Heart left ventricle (tissue), 16 donors: Measurements from ENCODE around the gene CHST9. TPM values are rescaled to one million over a fixed set of nuclear protein-coding genes. Genes with fewer than 3 reads are reported as not detected.

Experiments used
- ATAC-seq, 4 donors: fragments of 200-7000 bp; cut with Tn5 transposase; one replicate each; pipeline ENCODE4 v1.9.1; 2020 to 2022; ENCODE audit warnings: moderate library complexity in 4 of 4, mild to moderate bottlenecking in 3 of 4, moderate number of reproducible peaks in 1 of 4
- DNase-seq, 5 donors: peaks; one replicate each; pipeline ENCODE4 v3.0.0-alpha.2; 2020
- H3K27ac ChIP-seq, 12 donors: fragments of 200-600 bp; sonication (generic) in 4 of 12; one replicate each; pipeline versions ENCODE4 v1.5.0 to v1.8.0; 2016 to 2022; ENCODE audit warnings: mild to moderate bottlenecking in 2 of 12
- H3K27me3 ChIP-seq, 9 donors: fragments of 200-600 bp; sonication (generic) in 2 of 9; one replicate each; pipeline versions ENCODE4 v1.5.1 to v1.8.0; 2016 to 2022; ENCODE audit warnings: mild to moderate bottlenecking in 3 of 9
- H3K36me3 ChIP-seq, 9 donors: fragments of 200-600 bp; sonication (generic) in 2 of 9; one replicate each; pipeline versions ENCODE4 v1.5.0 to v1.8.0; 2018 to 2022; ENCODE audit warnings: mild to moderate bottlenecking in 2 of 9
- H3K4me1 ChIP-seq, 12 donors: fragments of 200-600 bp; sonication (generic) in 4 of 12; one replicate each; pipeline versions ENCODE4 v1.5.0 to v1.8.0; 2016 to 2022; ENCODE audit warnings: mild to moderate bottlenecking in 3 of 12
- H3K4me3 ChIP-seq, 12 donors: fragments of 200-600 bp; sonication (generic) in 4 of 12; one replicate each; pipeline versions ENCODE4 v1.5.0 to v1.8.0; 2017 to 2022; ENCODE audit warnings: mild to moderate bottlenecking in 9 of 12, moderate library complexity in 4 of 12
- H3K9me3 ChIP-seq, 12 donors: fragments of 200-600 bp; sonication (generic) in 4 of 12; one replicate each; pipeline versions ENCODE4 v1.5.0 to v1.8.0; 2016 to 2022; ENCODE audit warnings: mild to moderate bottlenecking in 1 of 12
- CTCF ChIP-seq, 12 donors: fragments of 200-600 bp; sonication (generic) in 4 of 12; IDR thresholded peaks; one replicate each; pipeline versions ENCODE4 v1.5.0 to v1.8.0; 2018 to 2022; ENCODE audit warnings: antibody characterized with exemption in 12 of 12, mild to moderate bottlenecking in 5 of 12
- POLR2A ChIP-seq, 2 donors: fragments of 450-650 bp; IDR thresholded peaks; one replicate each; pipeline ENCODE4 v1.6.1; 2017; ENCODE audit warnings: antibody characterized with exemption in 2 of 2, mild to moderate bottlenecking in 2 of 2, moderate library complexity in 2 of 2
- WGBS, 4 donors: extraction: QIAGEN DNeasy Blood & Tissue Kit in 2 of 4; methylation state at CpG; one replicate each; pipeline versions ENCODE4 v1.1.5 to v1.1.7; 2013 to 2018; 5-methylcytosine and 5-hydroxymethylcytosine counted together
- intact Hi-C, 10 donors: fragments of 100-400 bp; cut with DNase I; formaldehyde crosslinking; loops; one replicate each; pipeline versions ENCODE4 v1.11.1 to v1.14.2; 2022
- polyA plus RNA-seq, 2 donors: library from polyadenylated mRNA; stranded (reverse); fragments of 200-250 nt; gene quantifications; one replicate each; pipeline ENCODE4 v1.2.3, GENCODE V29; 2013
- total RNA-seq, 9 donors: library from RNA; depleted of rRNA in 2 of 9; stranded (reverse); fragments of >200 nt in 2 of 9; fragmentation: NEBNext Ultra II Directional in 3 of 9; extraction: Animal tissue kit (Norgen Biotek cat#: 25700) in 3 of 9; gene quantifications; one replicate each; pipeline versions ENCODE4 v1.1.0 to v1.2.4, GENCODE V29; 2016 to 2023
- donor health status: ischemic (EF 13 %, LVEDD 7.1; RV severe dilation, severe dysfunction).
- donor health status: healthy with polysubstance abuse.
- donor health status: DM: no; HTN: yes; CAD: no.
- donor health status: DM: no; HTN: no; CAD: no.
- donor health status: ischemic (EF 25% LVEDD 6.9; RV normal size, moderate dysfunction).
- donor health status: ischemic (EF 25% LVEDD 5.7; RV mildly dilated, moderate dysfunction).
- donor health status: healthy.
- donor health status: DM: yes; HTN: yes; CAD: no.
- donor health status: ischemic (EF 35%, LVEDD 5.7; RV mildly dilated, moderate dysfunction).
- donor health status: nonischemic (EF 11% LVEDD 7.7; RV severe dilation, severe dysfunction).
- donor health status: DM: yes; HTN: yes; CAD: no.
- donor health status: PGD.
- donor health status: ischemic (EF 29% LVEDD 5.4; RV normal size, mild dysfunction).
- donor health status: nonischemic (EF 23%, LVEDD 6.1; RV moderate dilation, normal function).

CHST9 gene
- total and polyA plus RNA-seq, 11 donors, result 0.03 to 20.2 (median 4.1) TPM

DNA sequence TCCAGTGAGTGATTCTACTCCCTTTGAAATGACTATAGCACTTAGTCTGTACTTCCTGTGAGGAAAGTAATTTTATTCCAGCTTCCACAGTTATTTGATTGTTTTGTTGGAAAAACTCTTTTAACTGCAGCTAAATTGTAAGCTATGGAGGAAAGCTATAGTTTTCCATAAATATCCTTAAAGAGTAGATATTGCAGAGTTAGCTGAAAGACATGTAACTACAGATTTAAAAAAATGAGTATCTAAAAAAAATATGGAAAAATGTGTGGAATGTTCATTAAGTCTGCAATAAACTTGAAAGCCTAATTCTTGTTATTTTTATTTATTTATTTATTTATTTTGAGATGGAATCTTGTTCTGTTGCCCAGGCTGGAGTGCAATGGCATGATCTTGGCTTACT lies 262.8 kb downstream of the CHST9 start:
- peaks cover 0 to 12% (median 2%) of the 10 kb centered on the region in 12 donors for H3K9me3 ChIP-seq
- intact Hi-C loops, result no loop called here
- H3K4me3 ChIP-seq, result no peak overlapping the region
- ATAC-seq (no peak), DNase-seq (no peak)
- H3K27ac ChIP-seq, result no peak overlapping the region
- TF ChIP-seq CTCF (IDR thresholded peaks at IDR 0.05) (no peak), POLR2A (IDR thresholded peaks at IDR 0.05) (no peak)
- peaks cover 0 to 18% (median 5%) of the 10 kb centered on the region in 12 donors for H3K4me1 ChIP-seq
- no peaks in the 10 kb centered on the region for H3K27me3 ChIP-seq
- H3K36me3 ChIP-seq, result no peaks in the 10 kb centered on the region

DNA sequence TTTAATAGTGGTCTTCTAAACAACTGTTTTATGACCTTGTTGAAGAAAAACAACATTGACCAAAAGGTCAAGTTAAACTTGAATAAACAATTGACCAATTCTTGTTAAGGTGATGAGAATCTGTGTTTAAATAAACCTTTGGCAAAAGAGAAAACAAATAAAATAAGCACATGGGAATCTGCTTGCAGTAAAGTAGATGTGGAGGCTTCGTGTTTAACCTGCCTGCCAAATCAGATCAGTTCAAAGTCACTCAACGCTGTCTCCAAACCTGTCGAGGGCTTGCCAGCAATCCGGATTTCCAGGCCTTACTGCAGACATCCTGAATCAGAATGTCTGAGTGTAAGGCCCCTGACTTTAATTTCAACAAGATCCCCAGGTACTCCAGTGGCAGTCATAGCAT lies 264.5 kb downstream of the CHST9 start:
- no peak for DNase-seq
- peaks cover 0 to 12% (median 2%) of the 10 kb centered on the region in 12 donors for H3K9me3 ChIP-seq
- TF ChIP-seq CTCF (IDR thresholded peaks at IDR 0.05) (no peak), POLR2A (IDR thresholded peaks at IDR 0.05) (no peak)
- no peaks in the 10 kb centered on the region for H3K27me3 ChIP-seq
- 40 to 58% (median 49%) methylated on average over 4 of the region's 4 CpGs for WGBS, 4 donors
- H3K27ac ChIP-seq, result no peak overlapping the region
- peaks cover 0 to 18% (median 5%) of the 10 kb centered on the region in 12 donors for H3K4me1 ChIP-seq
- no peak for ATAC-seq
- H3K4me3 ChIP-seq, result no peak overlapping the region
- H3K36me3 ChIP-seq, result no peaks in the 10 kb centered on the region
- intact Hi-C loops, result no loop called here

DNA sequence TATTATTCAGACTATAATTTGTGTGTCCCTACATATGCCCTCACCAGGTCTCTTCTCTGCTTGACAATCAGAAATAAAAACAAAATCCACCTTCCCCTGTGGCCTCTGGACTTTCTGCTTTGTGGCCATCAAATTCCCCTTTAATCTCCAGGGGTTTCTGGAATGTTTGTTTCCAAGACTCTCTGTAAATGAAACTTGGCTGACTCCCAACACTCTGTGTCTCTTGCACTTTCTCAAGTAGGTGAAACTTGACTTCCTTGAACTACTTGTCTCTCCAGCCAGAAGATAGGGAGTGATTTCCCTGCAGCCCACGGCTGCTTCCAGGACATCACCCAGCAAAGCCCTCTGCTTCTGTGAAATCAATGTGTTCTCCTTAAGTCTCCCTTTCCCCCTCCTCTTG lies 265.5 kb downstream of the CHST9 start:
- 7 to 25% (median 15%) methylated on average over 1 of the region's 1 CpG for whole genome bisulfite sequencing, 4 donors
- intact Hi-C loops, result no loop called here
- Histone ChIP-seq H3K27me3 (no peaks in the 10 kb centered on the region), H3K36me3 (no peaks in the 10 kb centered on the region), H3K27ac (no peak overlapping the region), H3K4me1 (peaks cover 0 to 18% (median 5%) of the 10 kb centered on the region in 12 donors), H3K9me3 (peaks cover 0 to 12% (median 2%) of the 10 kb centered on the region in 12 donors), H3K4me3 (no peak overlapping the region)
- DNase-seq (peak in 1 of 5 donors; percentile 25), ATAC-seq (peak in 1 of 4 donors; percentile 37)
- TF ChIP-seq POLR2A (IDR thresholded peaks at IDR 0.05), result no peak
- no peak for TF ChIP-seq CTCF (IDR thresholded peaks at IDR 0.05)

GRCh38 chr18:26919201-26919600 lies 265.9 kb downstream of the CHST9 start:
- intact Hi-C loops, result no loop called here
- ATAC-seq, result no peak
- H3K4me1 ChIP-seq, result peaks cover 0 to 18% (median 5%) of the 10 kb centered on the region in 12 donors
- WGBS, 4 donors, result 29 to 49% (median 47%) methylated on average over 2 of the region's 2 CpGs
- no peak overlapping the region for H3K4me3 ChIP-seq
- H3K9me3 ChIP-seq, result peaks cover 0 to 12% (median 2%) of the 10 kb centered on the region in 12 donors
- no peaks in the 10 kb centered on the region for H3K27me3 ChIP-seq
- TF ChIP-seq CTCF (IDR thresholded peaks at IDR 0.05) (no peak), POLR2A (IDR thresholded peaks at IDR 0.05) (no peak)
- H3K36me3 ChIP-seq, result no peaks in the 10 kb centered on the region
- H3K27ac ChIP-seq, result no peak overlapping the region
- no peak for DNase-seq
